ENCODE data around the gene MPZL1. TPM values are rescaled to one million over a fixed set of nuclear protein-coding genes. Genes with fewer than 3 reads are reported as not detected.

Gene MPZL1
- total and polyA plus RNA-seq, 4 donors: 173 to 308 (median 265) TPM

Other genes with a start within 250 kb of the MPZL1 start
- 1 to 10 TPM in 1 of 2 donors, under 1 TPM in 1; 0.44 to 1.3 TPM for gene CD247, start 203.5 kb upstream of the MPZL1 start, total RNA-seq
- 1 to 10 TPM in 1 of 2 donors, under 1 TPM in 1; 0.90 to 1.2 TPM for gene CD247, start 203.5 kb upstream of the MPZL1 start, polyA plus RNA-seq (ENCODE audit: insufficient read length in 2 of 2)
- 10 to 100 TPM; 77.3 to 82.1 TPM for gene CREG1, start 168.2 kb upstream of the MPZL1 start, total RNA-seq
- gene CREG1, start 168.2 kb upstream of the MPZL1 start, polyA plus RNA-seq (ENCODE audit: insufficient read length in 2 of 2): 10 to 100 TPM; 68.6 to 69.7 TPM
- 10 to 100 TPM; 16.8 to 26.2 TPM for gene RCSD1, start 91.8 kb upstream of the MPZL1 start, total RNA-seq
- 10 to 100 TPM; 13.6 to 14.4 TPM for gene RCSD1, start 91.8 kb upstream of the MPZL1 start, polyA plus RNA-seq (ENCODE audit: insufficient read length in 2 of 2)
- under 1 TPM; 0.33 to 0.79 TPM for gene ADCY10, start 192.2 kb downstream of the MPZL1 start, total RNA-seq
- under 1 TPM; 0.32 to 0.77 TPM for gene ADCY10, start 192.2 kb downstream of the MPZL1 start, polyA plus RNA-seq (ENCODE audit: insufficient read length in 2 of 2)
- 10 to 100 TPM; 54.8 to 55.4 TPM for gene DCAF6, start 214.7 kb downstream of the MPZL1 start, total RNA-seq
- 10 to 100 TPM; 43.2 to 45.2 TPM for gene DCAF6, start 214.7 kb downstream of the MPZL1 start, polyA plus RNA-seq (ENCODE audit: insufficient read length in 2 of 2)
- gene MPC2, start 215.1 kb downstream of the MPZL1 start, total RNA-seq: 100 to 1,000 TPM in 1 of 2 donors, 10 to 100 TPM in 1; 48.3 to 114 TPM
- gene MPC2, start 215.1 kb downstream of the MPZL1 start, polyA plus RNA-seq (ENCODE audit: insufficient read length in 2 of 2): 100 to 1,000 TPM in 1 of 2 donors, 10 to 100 TPM in 1; 96.2 to 108 TPM

Measured in spinal cord (tissue), 4 donors.